Caco-2 (cell line): ENCODE data around the gene SCMH1. TPM values are rescaled to one million over a fixed set of nuclear protein-coding genes. Genes with fewer than 3 reads are reported as not detected.
A peak's percentile ranks its signal among the peaks of the same experiment; 100 is the strongest.

ENCODE experiments used
- Bru-seq: library from RNA; stranded (reverse); fragments of 400-500 nt; gene quantifications from one replicate; lab custom pipeline; 2021; lab: Mats Ljungman, UMichigan
- BruChase-seq, 2 experiments: library from RNA; stranded (reverse); fragments of 400-500 nt; gene quantifications; one replicate each; lab custom pipeline; 2021; lab: Mats Ljungman, UMichigan
- BruUV-seq: library from RNA; stranded (reverse); fragments of 400-500 nt; replicated peaks from 2 replicates; lab custom pipeline; 2021; lab: Mats Ljungman, UMichigan
- CTCF ChIA-PET: fragments of 300-600 bp; sonication (Branson Sonifier 250); formaldehyde crosslinking; loops from one replicate; lab custom pipeline; 2022; ENCODE audit warnings: antibody characterized with exemption; lab: Charles Lee
- POLR2A ChIA-PET: fragments of 300-600 bp; sonication (Branson Sonifier 250); formaldehyde crosslinking; loops from one replicate; lab custom pipeline; 2022; ENCODE audit warnings: antibody characterized with exemption; lab: Charles Lee
- DNase-seq, 2 experiments: peaks; one replicate each; pipeline versions ENCODE4 v3.0.0 to v3.0.0-alpha.2; 2020 to 2022
- H3K27me3 ChIP-seq: replicated peaks from 2 replicates; pipeline ENCODE4 v1.6.0; 2011; ENCODE audit warnings: low read length; ENCODE audit not compliant: control insufficient read depth, insufficient read depth
- H3K36me3 ChIP-seq: 2 replicates; pipeline ENCODE4 v1.5.1; 2011; ENCODE audit warnings: low read length; ENCODE audit not compliant: control insufficient read depth, insufficient read depth
- H3K4me1 ChIP-seq: fragments of 250-450 bp; sonication (Bioruptor Pico); 2 replicates; pipeline ENCODE4 v1.5.1; 2020; ENCODE audit warnings: mild to moderate bottlenecking
- H3K4me3 ChIP-seq: 2 replicates; pipeline ENCODE4 v1.5.1; 2011; ENCODE audit warnings: low read depth, mild to moderate bottlenecking, control low read depth, low read length
- H3K9me3 ChIP-seq: fragments of 250-450 bp; sonication (Bioruptor Pico); 2 replicates; pipeline ENCODE4 v1.5.1; 2020; ENCODE audit warnings: mild to moderate bottlenecking, moderate library complexity
- H3K27ac Mint-ChIP-seq: one replicate; pipeline ENCODE4 v1.8.0; 2022; ENCODE audit warnings: mixed read lengths; ENCODE audit not compliant: unreplicated experiment
- H3K27me3 Mint-ChIP-seq: one replicate; pipeline ENCODE4 v1.8.0; 2022; ENCODE audit warnings: mixed read lengths; ENCODE audit not compliant: insufficient read depth, unreplicated experiment
- H3K36me3 Mint-ChIP-seq: one replicate; pipeline ENCODE4 v1.8.0; 2022; ENCODE audit warnings: mild to moderate bottlenecking, mixed read lengths; ENCODE audit not compliant: insufficient read depth, unreplicated experiment
- H3K4me1 Mint-ChIP-seq: one replicate; pipeline ENCODE4 v1.8.0; 2022; ENCODE audit warnings: low read depth, mixed read lengths; ENCODE audit not compliant: unreplicated experiment
- H3K4me3 Mint-ChIP-seq: one replicate; pipeline ENCODE4 v1.8.0; 2022; ENCODE audit warnings: mild to moderate bottlenecking, moderate library complexity, mixed read lengths; ENCODE audit not compliant: unreplicated experiment
- H3K9me3 Mint-ChIP-seq: one replicate; pipeline ENCODE4 v1.8.0; 2022; ENCODE audit warnings: mixed read lengths; ENCODE audit not compliant: unreplicated experiment
- intact Hi-C: fragments of 100-400 bp; cut with micrococcal nuclease; formaldehyde crosslinking; loops from one replicate; pipeline ENCODE4 v1.10.0; 2022; ENCODE audit not compliant: unreplicated experiment
- long read RNA-seq: library from polyadenylated mRNA; stranded (forward); transcript quantifications from one replicate; pipeline ENCODE4 v2.0.0, GENCODE V29; 2022
- total RNA-seq: library from RNA; stranded (reverse); gene quantifications from 2 replicates; pipeline ENCODE4 v1.2.3, GENCODE V29; 2022
- TF ChIP-seq, protein P1 (sequence below), 2 experiments: fragments of 200-600 bp in 1 of 2; IDR thresholded peaks; 1 replicate in 1 of 2; 2 replicates in 1 of 2; pipeline versions ENCODE4 v1.5.1 to v1.8.0; 2011 to 2022; ENCODE audit warnings: antibody characterized with exemption in 1 of 2, control low read depth in 1 of 2, inconsistent platforms in 1 of 2, low read depth in 1 of 2, low read length in 1 of 2, mild to moderate bottlenecking in 1 of 2, moderate library complexity in 1 of 2; ENCODE audit not compliant: insufficient read depth in 1 of 2, severe bottlenecking in 1 of 2, unreplicated experiment in 1 of 2

Gene SCMH1
- total RNA-seq = 25.6 and 27.6 TPM in 2 replicates
- percentile 80 among the genes with signal in this experiment for Bru-seq, nascent RNA
- BruChase-seq, experiment 1, labeled RNA remaining after a 2-hour chase = percentile 80 among the genes with signal in this experiment
- BruChase-seq, experiment 2, labeled RNA remaining after a 6-hour chase = percentile 71 among the genes with signal in this experiment
- long read RNA-seq, partial matches to known transcripts = 8 of 24 reads
- long read RNA-seq, other reads (novel, unspliced or antisense) = 15 of 24 reads

DNA sequence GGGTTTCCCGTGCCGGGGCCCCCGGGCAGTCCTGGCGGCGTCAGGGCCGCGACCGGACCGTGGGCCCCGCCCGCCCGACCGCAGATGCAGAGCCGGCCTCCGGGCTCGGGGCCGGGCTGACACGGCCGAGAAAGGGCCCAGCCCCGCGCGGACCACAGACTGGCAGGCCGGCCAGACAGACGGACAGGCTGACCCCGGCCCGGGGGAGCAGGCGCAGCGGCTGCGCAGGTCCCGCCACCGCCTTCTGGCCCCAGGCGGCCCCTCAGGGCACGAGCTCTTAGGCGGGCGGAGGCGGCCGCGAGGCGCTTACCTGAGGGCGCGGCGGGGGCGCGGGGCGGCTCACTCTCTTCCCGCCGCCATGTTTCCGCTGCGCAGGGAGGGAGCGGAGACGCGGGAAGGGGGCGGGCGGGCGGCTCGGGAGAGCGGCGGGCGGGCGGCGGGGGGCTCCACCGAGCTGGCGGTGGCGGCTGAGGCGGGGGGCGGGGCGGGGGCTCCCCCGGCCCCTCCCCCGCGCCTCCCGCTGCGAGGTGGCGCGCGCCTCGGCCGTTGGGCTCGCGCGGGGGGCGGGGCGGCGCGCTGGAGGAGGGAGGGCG, at the start of gene SCMH1:
Gene SCMH1, minus strand, starts transcription at position 558 of the 593 bp plus-strand sequence. CDS start 56,173 bp downstream, outside the sequence.
- Mint-ChIP-seq H3K9me3 (no peaks in the 10 kb centered on the region), H3K27me3 (no peaks in the 10 kb centered on the region), H3K27ac (peak within 1 kb of the TSS; percentile 53), H3K36me3 (no peaks in the 10 kb centered on the region), H3K4me1 (peaks cover 20% of the 10 kb centered on the region), H3K4me3 (peak within 1 kb of the TSS; percentile 80)
- TF ChIP-seq, protein P1, sequence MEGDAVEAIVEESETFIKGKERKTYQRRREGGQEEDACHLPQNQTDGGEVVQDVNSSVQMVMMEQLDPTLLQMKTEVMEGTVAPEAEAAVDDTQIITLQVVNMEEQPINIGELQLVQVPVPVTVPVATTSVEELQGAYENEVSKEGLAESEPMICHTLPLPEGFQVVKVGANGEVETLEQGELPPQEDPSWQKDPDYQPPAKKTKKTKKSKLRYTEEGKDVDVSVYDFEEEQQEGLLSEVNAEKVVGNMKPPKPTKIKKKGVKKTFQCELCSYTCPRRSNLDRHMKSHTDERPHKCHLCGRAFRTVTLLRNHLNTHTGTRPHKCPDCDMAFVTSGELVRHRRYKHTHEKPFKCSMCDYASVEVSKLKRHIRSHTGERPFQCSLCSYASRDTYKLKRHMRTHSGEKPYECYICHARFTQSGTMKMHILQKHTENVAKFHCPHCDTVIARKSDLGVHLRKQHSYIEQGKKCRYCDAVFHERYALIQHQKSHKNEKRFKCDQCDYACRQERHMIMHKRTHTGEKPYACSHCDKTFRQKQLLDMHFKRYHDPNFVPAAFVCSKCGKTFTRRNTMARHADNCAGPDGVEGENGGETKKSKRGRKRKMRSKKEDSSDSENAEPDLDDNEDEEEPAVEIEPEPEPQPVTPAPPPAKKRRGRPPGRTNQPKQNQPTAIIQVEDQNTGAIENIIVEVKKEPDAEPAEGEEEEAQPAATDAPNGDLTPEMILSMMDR (IDR thresholded peaks at IDR 0.05; ENCODE audit: insufficient read depth in 1 of 2, low read depth in 1 of 2, low read length in 1 of 2, severe bottlenecking in 1 of 2, unreplicated experiment in 1 of 2) = no peak
- ChIA-PET CTCF (interaction anchor here (0.7 kb wide), 1 partner anchor 219 kb away, joined by 3 read pairs; no protein-coding TSS in a partner anchor), POLR2A (no interaction called here)
- peak; percentile 38 to 67 for DNase-seq
- Histone ChIP-seq H3K27me3 (no peaks in the 10 kb centered on the region), H3K36me3 (no peaks in the 10 kb centered on the region), H3K9me3 (no peaks in the 10 kb centered on the region), H3K4me1 (peaks cover 60% of the 10 kb centered on the region), H3K4me3 (peak within 1 kb of the TSS; percentile 62)
- BruUV-seq = no TSS peak
- intact Hi-C loops = loop anchor here (10.0 kb wide), 1 partner anchor 117 kb away; no protein-coding TSS in a partner anchor

DNA sequence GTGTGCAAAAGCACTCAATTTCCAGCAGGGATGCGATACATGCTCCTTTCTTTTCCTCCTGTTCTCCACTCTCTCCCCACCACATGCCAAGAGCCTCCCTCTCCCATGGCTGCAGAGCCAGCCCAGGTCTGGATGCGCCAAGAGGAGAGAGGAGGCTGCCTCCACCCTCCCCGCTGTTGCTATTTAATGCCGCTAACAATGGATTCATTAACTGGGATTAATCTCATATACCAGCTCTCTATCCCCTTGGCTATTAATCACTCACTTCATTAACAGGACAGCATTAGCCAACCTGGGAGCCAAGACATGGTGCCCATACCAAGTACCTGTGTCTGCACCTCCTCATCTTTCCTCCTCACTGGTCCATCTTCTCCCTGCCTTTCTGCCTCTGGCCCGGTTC, 49.1 kb upstream of the SCMH1 start:
- Mint-ChIP-seq H3K4me3 (no peak overlapping the region), H3K9me3 (no peaks in the 10 kb centered on the region), H3K27me3 (peaks cover 25% of the 10 kb centered on the region), H3K36me3 (no peaks in the 10 kb centered on the region), H3K4me1 (no peaks in the 10 kb centered on the region), H3K27ac (no peak overlapping the region)
- DNase-seq = no peak
- Histone ChIP-seq H3K27me3 (no peaks in the 10 kb centered on the region; the same call in 1 of the 2 replicates), H3K4me3 (no peak overlapping the region), H3K36me3 (no peaks in the 10 kb centered on the region), H3K9me3 (no peaks in the 10 kb centered on the region), H3K4me1 (no peaks in the 10 kb centered on the region)
- BruUV-seq = no TSS peak
- ChIA-PET CTCF (no interaction called here), POLR2A (no interaction called here)
- intact Hi-C loops = no loop called here
- TF ChIP-seq, protein P1 (IDR thresholded peaks at IDR 0.05; ENCODE audit: insufficient read depth in 1 of 2, low read depth in 1 of 2, low read length in 1 of 2, severe bottlenecking in 1 of 2, unreplicated experiment in 1 of 2) = no peak

DNA sequence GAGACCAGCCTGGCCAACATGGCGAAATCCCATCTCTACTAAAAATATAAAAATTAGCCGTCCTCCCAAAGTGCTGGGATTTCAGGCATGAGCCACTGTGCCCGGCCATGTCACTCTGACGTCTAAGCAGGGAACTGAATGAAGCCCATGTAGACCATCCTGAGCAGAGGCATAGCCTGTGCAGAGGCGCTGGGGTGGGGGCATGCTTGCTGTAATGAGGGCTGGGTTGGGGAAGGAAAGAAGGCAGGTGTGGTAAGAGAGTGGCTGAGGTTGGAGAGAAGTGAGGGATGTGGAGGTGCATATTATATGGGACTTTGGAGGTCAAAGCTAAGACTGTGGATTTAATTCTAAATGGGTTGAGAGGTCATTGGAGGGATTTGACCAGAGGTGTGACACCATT, 47.1 kb upstream of the SCMH1 start:
- no peaks in the 10 kb centered on the region for H3K4me1 Mint-ChIP-seq
- H3K36me3 Mint-ChIP-seq = no peaks in the 10 kb centered on the region
- no peak for DNase-seq
- intact Hi-C loops = no loop called here
- H3K4me3 ChIP-seq = no peak overlapping the region
- H3K27me3 ChIP-seq = no peaks in the 10 kb centered on the region; the same call in 1 of the 2 replicates
- no peaks in the 10 kb centered on the region for H3K36me3 ChIP-seq
- CTCF ChIA-PET = no interaction called here
- H3K4me3 Mint-ChIP-seq = no peak overlapping the region
- H3K4me1 ChIP-seq = no peaks in the 10 kb centered on the region
- peaks cover 27% of the 10 kb centered on the region for H3K27me3 Mint-ChIP-seq
- POLR2A ChIA-PET = no interaction called here
- H3K9me3 ChIP-seq = no peaks in the 10 kb centered on the region
- no peak overlapping the region for H3K27ac Mint-ChIP-seq
- BruUV-seq = no TSS peak
- TF ChIP-seq, protein P1 (IDR thresholded peaks at IDR 0.05; ENCODE audit: insufficient read depth in 1 of 2, low read depth in 1 of 2, low read length in 1 of 2, severe bottlenecking in 1 of 2, unreplicated experiment in 1 of 2) = no peak
- H3K9me3 Mint-ChIP-seq = no peaks in the 10 kb centered on the region
